DND-41 (cell line): ENCODE measurements around the gene NXT2.
"Not testable (repeated sequence)": the region's sequence is repeated elsewhere in the genome, so short reads cannot be mapped to it uniquely, and the experiment has no call there.

Experiments
- ATAC-seq: fragments of 200-7000 bp; cut with Tn5 transposase; 3 replicates; pipeline ENCODE4 v1.9.1; 2021; ENCODE audit warnings: low read depth; ENCODE audit not compliant: insufficient read depth
- DNase-seq: peaks from one replicate; pipeline ENCODE4 v3.0.0-alpha.2; 2020
- H2AFZ ChIP-seq: 2 replicates; pipeline ENCODE4 v1.6.0; 2012; ENCODE audit warnings: low read depth, low read length
- H3K27ac ChIP-seq: 2 replicates; pipeline ENCODE4 v1.5.1; 2012; ENCODE audit warnings: low read length, inconsistent platforms
- H3K27me3 ChIP-seq: fragments of 200-600 bp; sonication (generic); 2 replicates; pipeline ENCODE4 v1.6.0; 2012; ENCODE audit warnings: low read length, mild to moderate bottlenecking, inconsistent platforms; ENCODE audit not compliant: insufficient read depth, poor library complexity
- H3K36me3 ChIP-seq: 2 replicates; pipeline ENCODE4 v1.5.1; 2012; ENCODE audit warnings: low read length, inconsistent platforms; ENCODE audit not compliant: insufficient read depth
- H3K4me1 ChIP-seq: 2 replicates; pipeline ENCODE4 v1.5.1; 2012; ENCODE audit warnings: mild to moderate bottlenecking, low read length; ENCODE audit not compliant: insufficient read depth
- H3K4me2 ChIP-seq: 2 replicates; pipeline ENCODE4 v1.6.0; 2012; ENCODE audit warnings: mild to moderate bottlenecking, moderate library complexity, low read length, inconsistent platforms; ENCODE audit not compliant: insufficient read depth
- H3K4me3 ChIP-seq, 2 experiments: fragments of 200-600 bp in 1 of 2; shearing (Covaris generic) in 1 of 2; 2 replicates each; pipeline ENCODE4 v1.5.1; 2012 to 2016; ENCODE audit warnings: inconsistent platforms in 2 of 2, low read length in 2 of 2, mild to moderate bottlenecking in 2 of 2, low read depth in 1 of 2, moderate library complexity in 1 of 2
- H3K79me2 ChIP-seq: 2 replicates; pipeline ENCODE4 v1.6.0; 2012; ENCODE audit warnings: low read length, inconsistent platforms; ENCODE audit not compliant: insufficient read depth
- H3K9ac ChIP-seq: 2 replicates; pipeline ENCODE4 v1.6.0; 2012; ENCODE audit warnings: low read depth, mild to moderate bottlenecking, inconsistent platforms, low read length, moderate library complexity
- H3K9me3 ChIP-seq: 2 replicates; pipeline ENCODE4 v1.5.1; 2012; ENCODE audit warnings: low read length, moderate library complexity, mild to moderate bottlenecking, inconsistent platforms; ENCODE audit not compliant: insufficient read depth, severe bottlenecking
- H4K20me1 ChIP-seq: 2 replicates; pipeline ENCODE4 v1.6.0; 2012; ENCODE audit warnings: low read length; ENCODE audit not compliant: insufficient read depth
- EZH2 ChIP-seq: IDR thresholded peaks from 3 replicates; pipeline ENCODE4 v1.6.1; 2012; ENCODE audit warnings: borderline replicate concordance, low read depth, mild to moderate bottlenecking, moderate library complexity, low read length, inconsistent platforms; ENCODE audit not compliant: severe bottlenecking
- TF ChIP-seq, protein P1 (sequence below): IDR thresholded peaks from 2 replicates; pipeline ENCODE4 v1.5.1; 2012; ENCODE audit warnings: borderline replicate concordance, low read length, moderate library complexity, mild to moderate bottlenecking; ENCODE audit not compliant: poor library complexity, severe bottlenecking; ENCODE audit errors: extremely low read depth

NXT2 gene

DNA sequence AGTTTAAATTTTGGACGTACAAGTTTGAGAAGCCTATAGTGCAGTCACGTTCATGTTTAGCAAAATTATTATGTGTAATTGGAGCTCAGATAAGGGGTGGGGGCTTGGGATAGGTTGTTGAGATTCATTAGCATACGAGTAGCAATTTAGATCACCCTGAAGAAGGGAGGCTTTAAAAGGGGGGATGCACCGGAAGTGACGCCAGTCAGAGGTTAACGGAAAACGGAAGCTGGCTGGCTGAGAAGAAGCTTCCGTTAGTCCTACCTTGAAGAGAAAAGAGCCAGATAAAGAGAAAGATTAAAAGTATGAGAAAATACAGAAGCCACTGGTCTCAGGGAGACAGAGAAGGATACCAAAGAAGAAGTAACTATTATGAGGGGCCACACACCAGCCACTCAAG lies 1.1 kb upstream of the NXT2 start:
- DNase-seq (no peak), ATAC-seq (no peak)
- H3K79me2 ChIP-seq, result no peaks in the 10 kb centered on the region
- H3K4me1 ChIP-seq, result peaks cover 14% of the 10 kb centered on the region
- no peak overlapping the region for H3K9ac ChIP-seq
- H3K36me3 ChIP-seq, result no peaks in the 10 kb centered on the region
- no peaks in the 10 kb centered on the region for H3K27me3 ChIP-seq
- H3K4me3 ChIP-seq, result no peak overlapping the region
- TF ChIP-seq, protein P1, sequence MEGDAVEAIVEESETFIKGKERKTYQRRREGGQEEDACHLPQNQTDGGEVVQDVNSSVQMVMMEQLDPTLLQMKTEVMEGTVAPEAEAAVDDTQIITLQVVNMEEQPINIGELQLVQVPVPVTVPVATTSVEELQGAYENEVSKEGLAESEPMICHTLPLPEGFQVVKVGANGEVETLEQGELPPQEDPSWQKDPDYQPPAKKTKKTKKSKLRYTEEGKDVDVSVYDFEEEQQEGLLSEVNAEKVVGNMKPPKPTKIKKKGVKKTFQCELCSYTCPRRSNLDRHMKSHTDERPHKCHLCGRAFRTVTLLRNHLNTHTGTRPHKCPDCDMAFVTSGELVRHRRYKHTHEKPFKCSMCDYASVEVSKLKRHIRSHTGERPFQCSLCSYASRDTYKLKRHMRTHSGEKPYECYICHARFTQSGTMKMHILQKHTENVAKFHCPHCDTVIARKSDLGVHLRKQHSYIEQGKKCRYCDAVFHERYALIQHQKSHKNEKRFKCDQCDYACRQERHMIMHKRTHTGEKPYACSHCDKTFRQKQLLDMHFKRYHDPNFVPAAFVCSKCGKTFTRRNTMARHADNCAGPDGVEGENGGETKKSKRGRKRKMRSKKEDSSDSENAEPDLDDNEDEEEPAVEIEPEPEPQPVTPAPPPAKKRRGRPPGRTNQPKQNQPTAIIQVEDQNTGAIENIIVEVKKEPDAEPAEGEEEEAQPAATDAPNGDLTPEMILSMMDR, result no peak
- TF ChIP-seq EZH2, result no peak
- H3K4me2 ChIP-seq, result no peak overlapping the region
- no peak overlapping the region for H3K27ac ChIP-seq
- no peaks in the 10 kb centered on the region for H3K9me3 ChIP-seq
- H4K20me1 ChIP-seq, result no peaks in the 10 kb centered on the region
- H2AFZ ChIP-seq, result peak overlapping the region; percentile 86

DNA sequence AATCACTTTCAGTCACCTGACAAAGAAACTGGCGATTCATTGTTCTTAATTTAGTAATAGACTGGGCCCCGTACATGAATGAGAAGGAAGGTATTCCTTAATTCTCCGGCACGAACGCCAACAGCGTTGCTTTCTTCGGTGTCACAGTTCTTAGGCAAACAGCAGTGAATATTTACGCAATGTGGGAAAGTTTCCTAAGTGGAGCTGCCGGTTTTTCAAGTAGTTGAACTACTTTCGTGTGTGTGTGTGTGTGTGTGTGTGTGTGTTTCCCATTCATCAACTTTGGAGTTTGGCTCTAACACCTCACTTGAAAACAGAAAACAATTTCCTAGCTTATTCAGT lies 651 bp downstream of the NXT2 start:
- TF ChIP-seq, protein P1, result no peak
- TF ChIP-seq EZH2, result no peak
- Histone ChIP-seq H3K4me3 (peak overlapping the region; percentile 41 to 77; a peak in 3 of 4 replicates), H3K27me3 (no peaks in the 10 kb centered on the region), H3K36me3 (no peaks in the 10 kb centered on the region), H3K9ac (peak overlapping the region; percentile 62), H3K4me2 (peak overlapping the region; percentile 64), H2AFZ (peak overlapping the region; percentile 92), H3K79me2 (no peaks in the 10 kb centered on the region), H3K9me3 (no peaks in the 10 kb centered on the region), H4K20me1 (no peaks in the 10 kb centered on the region), H3K27ac (peak overlapping the region; percentile 79), H3K4me1 (peaks cover 14% of the 10 kb centered on the region)
- no peak for DNase-seq
- ATAC-seq, result peak; percentile 10; the same call in 1 of the 3 replicates

DNA sequence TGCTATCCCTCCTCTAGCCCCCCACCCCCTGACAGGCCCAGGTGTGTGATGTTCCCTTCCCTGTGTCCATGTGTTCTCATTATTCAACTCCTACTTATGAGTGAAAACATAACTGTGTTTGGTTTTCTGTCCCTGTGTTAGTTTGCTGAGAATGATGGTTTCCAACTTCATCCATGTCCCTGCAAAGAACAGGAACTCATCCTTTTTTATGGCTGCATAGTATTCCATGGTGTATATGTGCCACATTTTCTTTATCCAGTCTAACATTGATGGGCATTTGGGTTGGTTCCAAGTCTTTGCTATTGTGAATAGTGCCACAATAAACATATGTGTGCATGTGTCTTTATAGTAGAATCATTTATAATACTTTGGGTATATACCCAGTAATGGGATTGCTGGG lies 2.4 kb downstream of the NXT2 start:
- not testable (repeated sequence) for DNase-seq, H3K36me3 ChIP-seq, H3K4me3 ChIP-seq, H3K9ac ChIP-seq, H3K79me2 ChIP-seq, H3K27me3 ChIP-seq, H4K20me1 ChIP-seq, H3K9me3 ChIP-seq, H2AFZ ChIP-seq, H3K27ac ChIP-seq, H3K4me2 ChIP-seq, ATAC-seq
- peaks cover 14% of the 10 kb centered on the region for H3K4me1 ChIP-seq

DNA sequence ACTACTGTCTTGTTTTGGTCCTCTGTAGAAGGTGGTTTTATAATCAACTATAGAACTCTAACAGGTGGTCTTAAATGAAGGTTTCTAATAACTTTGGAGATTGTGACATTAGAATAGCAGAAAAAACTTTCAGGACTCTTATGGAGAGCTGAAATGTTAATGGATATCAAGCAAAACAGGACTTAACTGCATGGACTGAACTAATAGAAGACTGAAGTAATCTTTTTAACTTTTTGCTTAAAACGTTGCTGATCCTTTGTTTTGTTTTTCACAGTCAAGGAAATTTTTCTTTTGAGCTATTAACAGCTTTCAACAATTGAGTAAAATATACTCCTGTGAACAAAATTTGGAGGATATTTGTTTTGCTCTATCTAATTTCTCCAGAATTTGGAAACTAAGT lies 17.2 kb downstream of the NXT2 start:
- Histone ChIP-seq H3K27me3 (no peaks in the 10 kb centered on the region), H3K27ac (no peak overlapping the region), H3K4me3 (no peak overlapping the region), H3K9me3 (peaks cover 3% of the 10 kb centered on the region), H3K36me3 (no peaks in the 10 kb centered on the region), H3K9ac (no peak overlapping the region), H3K4me2 (no peak overlapping the region), H3K79me2 (no peaks in the 10 kb centered on the region), H2AFZ (no peak overlapping the region), H3K4me1 (no peaks in the 10 kb centered on the region), H4K20me1 (no peaks in the 10 kb centered on the region)
- DNase-seq, result no peak
- ATAC-seq, result no peak
- TF ChIP-seq EZH2, result no peak
- TF ChIP-seq, protein P1, result no peak

DNA sequence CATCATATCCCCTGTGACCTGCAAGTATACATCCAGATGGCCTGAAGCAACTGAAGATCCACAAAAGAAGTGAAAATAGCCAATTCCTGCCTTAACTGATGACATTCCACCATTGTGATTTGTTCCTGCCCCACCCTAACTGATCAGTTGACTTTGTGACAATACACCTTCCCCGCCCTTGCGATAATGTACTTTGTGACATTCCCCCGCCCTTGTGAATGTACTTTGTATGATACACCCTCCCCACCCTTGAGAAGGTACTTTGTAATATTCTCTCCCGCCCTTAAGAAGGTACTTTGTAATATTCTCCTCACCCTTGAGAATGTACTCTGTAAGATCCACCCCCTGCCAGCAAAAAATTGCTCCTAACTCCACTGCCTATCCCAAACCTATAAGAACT lies 39.4 kb downstream of the NXT2 start:
- not testable (repeated sequence) for H4K20me1 ChIP-seq, DNase-seq, H3K9me3 ChIP-seq, H3K4me2 ChIP-seq, H3K27me3 ChIP-seq, H3K36me3 ChIP-seq, H3K4me1 ChIP-seq, H3K4me3 ChIP-seq, H3K27ac ChIP-seq, H2AFZ ChIP-seq, ATAC-seq, H3K79me2 ChIP-seq, H3K9ac ChIP-seq
